Measurements from ENCODE around the gene KRT26. TPM values are rescaled to one million over a fixed set of nuclear protein-coding genes. Genes with fewer than 3 reads are reported as not detected.

Gene KRT26
- total RNA-seq, result not detected in 2 replicates

GRCh38 chr17:40772101-40772500, at the start of gene KRT26:
KRT26 (minus strand) TSS chr17:40772201; CDS start chr17:40772113, 88 bp downstream.

GRCh38 chr17:40799859-40800258, 27.9 kb upstream of the KRT26 start, which contains the start of gene KRT28:
KRT28 (minus strand) TSS chr17:40799959; CDS start chr17:40799893, 66 bp downstream.

GRCh38 chr17:40782450-40782849, 10.4 kb upstream of the KRT26 start, which contains the start of gene KRT27:
KRT27 (minus strand) TSS chr17:40782550; CDS start chr17:40782493, 57 bp downstream.

GRCh38 chr17:40755231-40755630, 16.8 kb downstream of the KRT26 start, which contains the start of gene KRT25:
KRT25 (minus strand) TSS chr17:40755331; CDS start chr17:40755271, 60 bp downstream.

Other genes with a start within 250 kb of the KRT26 start
- not detected in 2 replicates for gene CCR7, start 206.7 kb downstream of the KRT26 start, total RNA-seq
- gene SMARCE1, start 124.4 kb downstream of the KRT26 start, total RNA-seq, result 57.9 and 68.8 TPM in 2 replicates
- gene KRT222, start 107.0 kb downstream of the KRT26 start, total RNA-seq, result not detected in 2 replicates
- not detected in 2 replicates for gene KRT24, start 68.4 kb downstream of the KRT26 start, total RNA-seq
- gene KRT25, start 16.9 kb downstream of the KRT26 start, total RNA-seq, result not detected in 2 replicates
- gene KRT27, start 10.3 kb upstream of the KRT26 start, total RNA-seq, result not detected in 2 replicates
- gene KRT28, start 27.8 kb upstream of the KRT26 start, total RNA-seq, result not detected in 2 replicates
- 14.4 and 20.9 TPM in 2 replicates for gene KRT10, start 50.4 kb upstream of the KRT26 start, total RNA-seq
- under 0.01 TPM in 1 of 2 replicates, not detected in the other for gene KRT12, start 95.0 kb upstream of the KRT26 start, total RNA-seq
- gene KRT20, start 113.0 kb upstream of the KRT26 start, total RNA-seq, result not detected in 2 replicates
- gene KRT23, start 165.4 kb upstream of the KRT26 start, total RNA-seq, result 3.5 and 4.3 TPM in 2 replicates
- gene KRT39, start 194.7 kb upstream of the KRT26 start, total RNA-seq, result not detected in 2 replicates
- gene KRT40, start 212.1 kb upstream of the KRT26 start, total RNA-seq, result not detected in 2 replicates
- gene KRTAP3-3, start 222.0 kb upstream of the KRT26 start, total RNA-seq, result not detected in 2 replicates
- gene KRTAP3-2, start 227.7 kb upstream of the KRT26 start, total RNA-seq, result not detected in 2 replicates
- gene KRTAP3-1, start 236.9 kb upstream of the KRT26 start, total RNA-seq, result not detected in 2 replicates